CD4-positive, alpha-beta T cell treated with Interleukin-4 for 1 hour (primary cell): ENCODE results near the gene ADAM12.

ENCODE experiments used
- DNase-seq, 2 donors: peaks; one replicate each; pipeline ENCODE4 v3.0.0-alpha.2; 2020 to 2022

The ADAM12 gene

GRCh38 chr10:126387931-126388911 is at the start of gene ADAM12:
Gene ADAM12, minus strand, starts transcription at chr10:126388477. Its CDS starts 332 bp downstream, at chr10:126388145.
- no peak for DNase-seq

- DNase-seq, result no peak
Observed at GRCh38 chr10:126437635-126438406, 49.5 kb upstream of the ADAM12 start.

GRCh38 chr10:126434235-126434634 is 46.0 kb upstream of the ADAM12 start:
- no peak for DNase-seq

GRCh38 chr10:126433351-126433750 is 45.1 kb upstream of the ADAM12 start:
- no peak for DNase-seq

- DNase-seq, result no peak
Observed at GRCh38 chr10:126432507-126432906, 44.2 kb upstream of the ADAM12 start.

GRCh38 chr10:126431816-126432215 is 43.5 kb upstream of the ADAM12 start:
- DNase-seq, result no peak

- no peak for DNase-seq
Observed at GRCh38 chr10:126430512-126430911, 42.2 kb upstream of the ADAM12 start.

- no peak for DNase-seq
Observed at GRCh38 chr10:126429275-126429674, 41.0 kb upstream of the ADAM12 start.

GRCh38 chr10:126425489-126426065 is 37.3 kb upstream of the ADAM12 start:
- DNase-seq, result no peak

GRCh38 chr10:126425032-126425431 is 36.8 kb upstream of the ADAM12 start:
- DNase-seq, result no peak

- no peak for DNase-seq
Observed at GRCh38 chr10:126423732-126424491, 35.6 kb upstream of the ADAM12 start.

- DNase-seq, result no peak
Observed at GRCh38 chr10:126422567-126422966, 34.3 kb upstream of the ADAM12 start.

GRCh38 chr10:126421756-126422256 is 33.5 kb upstream of the ADAM12 start:
- DNase-seq, result no peak

- no peak for DNase-seq
Observed at GRCh38 chr10:126420567-126421300, 32.5 kb upstream of the ADAM12 start.

GRCh38 chr10:126417220-126417825 is 29.0 kb upstream of the ADAM12 start:
- no peak for DNase-seq

GRCh38 chr10:126409821-126410220 is 21.5 kb upstream of the ADAM12 start:
- DNase-seq, result no peak

GRCh38 chr10:126408953-126409641 is 20.8 kb upstream of the ADAM12 start:
- no peak for DNase-seq

- no peak for DNase-seq
Observed at GRCh38 chr10:126407831-126408230, 19.6 kb upstream of the ADAM12 start.

GRCh38 chr10:126405239-126405775 is 17.0 kb upstream of the ADAM12 start:
- no peak for DNase-seq
